Brain microvascular endothelial cell (primary cell): Measurements from ENCODE around the gene RAC2.

Experiments used
- DNase-seq: peaks from one replicate; pipeline ENCODE4 v3.0.0-alpha.2; 2020
- H3K27ac ChIP-seq: fragments of 250-450 bp; sonication (Bioruptor Pico); 2 replicates; pipeline ENCODE4 v1.5.1; 2020; ENCODE audit warnings: mild to moderate bottlenecking, moderate library complexity
- H3K27me3 ChIP-seq: fragments of 250-450 bp; sonication (Bioruptor Pico); replicated peaks from 2 replicates; pipeline ENCODE4 v1.5.1; 2020; ENCODE audit warnings: mild to moderate bottlenecking
- H3K36me3 ChIP-seq: fragments of 250-450 bp; sonication (Bioruptor Pico); replicated peaks from 2 replicates; pipeline ENCODE4 v1.5.1; 2020; ENCODE audit warnings: mild to moderate bottlenecking
- H3K4me3 ChIP-seq: 2 replicates; pipeline ENCODE4 v1.5.1; 2011; ENCODE audit warnings: low read depth, mild to moderate bottlenecking, control low read depth, low read length, moderate library complexity
- in situ Hi-C: cut with HindIII; loops from 2 replicates; pipeline ENCODE4 v1.10.0; 2017; ENCODE audit warnings: low sequenced_read_pairs, low pct_ligation_motif_present
- TF ChIP-seq, protein P1 (sequence below): IDR thresholded peaks from 2 replicates; pipeline ENCODE4 v1.5.1; 2011; ENCODE audit warnings: low read depth, mild to moderate bottlenecking, moderate library complexity, low read length, control low read depth, inconsistent platforms; ENCODE audit errors: missing control alignments

RAC2 gene

DNA sequence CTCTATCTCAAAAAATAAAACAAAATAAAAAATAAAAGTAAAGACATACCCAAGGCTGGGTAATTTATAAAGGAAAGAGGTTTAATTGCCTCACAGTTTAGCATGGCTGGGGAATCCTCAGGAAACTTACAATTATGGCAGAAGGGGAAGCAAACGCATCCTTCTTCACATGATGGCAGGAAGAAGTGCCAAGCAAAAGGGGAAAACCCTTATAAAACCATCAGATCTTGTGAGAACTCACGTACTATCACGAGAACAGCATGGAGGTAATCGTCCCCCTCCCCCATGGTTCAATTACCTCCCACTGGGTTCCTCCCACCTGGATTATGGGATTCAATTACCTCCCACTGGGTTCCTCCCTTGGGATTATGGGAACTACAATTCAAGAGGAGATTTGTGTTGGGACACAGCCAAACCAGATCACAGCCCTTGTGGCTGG, 23.5 kb downstream of the RAC2 start:
- Histone ChIP-seq H3K36me3 (peaks cover 11% of the 10 kb centered on the region), H3K27ac (no peak overlapping the region), H3K4me3 (no peak overlapping the region), H3K27me3 (no peaks in the 10 kb centered on the region)
- DNase-seq = no peak
- in situ Hi-C loops = no loop called here
- TF ChIP-seq, protein P1, sequence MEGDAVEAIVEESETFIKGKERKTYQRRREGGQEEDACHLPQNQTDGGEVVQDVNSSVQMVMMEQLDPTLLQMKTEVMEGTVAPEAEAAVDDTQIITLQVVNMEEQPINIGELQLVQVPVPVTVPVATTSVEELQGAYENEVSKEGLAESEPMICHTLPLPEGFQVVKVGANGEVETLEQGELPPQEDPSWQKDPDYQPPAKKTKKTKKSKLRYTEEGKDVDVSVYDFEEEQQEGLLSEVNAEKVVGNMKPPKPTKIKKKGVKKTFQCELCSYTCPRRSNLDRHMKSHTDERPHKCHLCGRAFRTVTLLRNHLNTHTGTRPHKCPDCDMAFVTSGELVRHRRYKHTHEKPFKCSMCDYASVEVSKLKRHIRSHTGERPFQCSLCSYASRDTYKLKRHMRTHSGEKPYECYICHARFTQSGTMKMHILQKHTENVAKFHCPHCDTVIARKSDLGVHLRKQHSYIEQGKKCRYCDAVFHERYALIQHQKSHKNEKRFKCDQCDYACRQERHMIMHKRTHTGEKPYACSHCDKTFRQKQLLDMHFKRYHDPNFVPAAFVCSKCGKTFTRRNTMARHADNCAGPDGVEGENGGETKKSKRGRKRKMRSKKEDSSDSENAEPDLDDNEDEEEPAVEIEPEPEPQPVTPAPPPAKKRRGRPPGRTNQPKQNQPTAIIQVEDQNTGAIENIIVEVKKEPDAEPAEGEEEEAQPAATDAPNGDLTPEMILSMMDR = no peak

DNA sequence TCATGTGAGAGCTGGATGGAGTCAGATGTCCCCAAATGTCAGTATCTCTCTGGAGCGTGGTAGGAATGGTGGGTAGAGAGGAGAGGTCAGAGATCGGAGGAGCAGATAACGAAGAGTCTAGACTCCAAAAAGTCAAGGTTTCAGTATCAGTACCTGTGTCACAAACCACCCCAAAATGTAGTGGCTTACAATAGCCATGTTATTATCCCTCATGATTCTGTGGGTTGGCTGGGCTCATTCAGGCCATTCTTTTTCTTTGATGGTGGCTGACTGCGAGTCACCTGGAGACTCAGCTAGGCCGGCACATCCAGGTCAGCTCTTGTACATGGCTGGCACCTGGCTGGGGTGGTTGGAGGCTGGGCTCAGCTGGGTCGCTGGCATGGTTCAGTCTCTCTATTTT, 24.5 kb downstream of the RAC2 start:
- no peak for DNase-seq
- Histone ChIP-seq H3K27ac (no peak overlapping the region), H3K4me3 (no peak overlapping the region), H3K27me3 (no peaks in the 10 kb centered on the region), H3K36me3 (peaks cover 4% of the 10 kb centered on the region)
- TF ChIP-seq, protein P1 = no peak
- in situ Hi-C loops = no loop called here

DNA sequence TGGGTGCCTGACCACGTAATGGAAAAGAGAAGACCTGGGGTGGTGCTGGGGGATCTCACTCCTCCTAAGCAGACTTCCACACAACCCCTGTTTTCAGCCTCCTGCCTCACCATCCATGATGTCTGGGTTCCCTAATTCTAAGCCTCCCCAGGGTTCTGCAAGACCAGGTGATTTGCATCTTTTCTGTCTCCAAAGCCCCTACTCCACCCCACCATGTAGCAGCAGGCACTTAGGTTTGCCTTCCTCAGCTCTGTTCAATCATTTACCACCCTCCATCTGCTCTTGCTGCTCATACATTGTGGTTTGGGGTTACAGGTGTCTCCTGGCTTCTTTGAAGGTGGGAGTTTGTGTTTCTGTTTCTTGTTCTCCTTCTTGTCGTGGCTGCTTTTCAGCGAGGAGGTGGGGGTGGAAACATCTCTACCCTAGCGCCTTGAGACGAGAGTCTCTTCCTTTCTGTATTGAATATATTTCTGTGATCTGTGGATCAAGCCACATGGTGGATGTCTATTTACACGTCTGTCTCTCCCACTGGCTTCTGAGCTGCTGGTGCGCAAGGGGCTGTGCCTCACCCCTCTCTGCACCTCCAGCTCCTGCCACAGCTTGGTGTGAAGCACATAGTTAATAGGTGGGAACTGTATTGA, 25.2 kb downstream of the RAC2 start:
- in situ Hi-C loops = no loop called here
- Histone ChIP-seq H3K36me3 (no peaks in the 10 kb centered on the region), H3K27ac (no peak overlapping the region), H3K27me3 (no peaks in the 10 kb centered on the region), H3K4me3 (no peak overlapping the region)
- DNase-seq = no peak
- TF ChIP-seq, protein P1 = no peak

DNA sequence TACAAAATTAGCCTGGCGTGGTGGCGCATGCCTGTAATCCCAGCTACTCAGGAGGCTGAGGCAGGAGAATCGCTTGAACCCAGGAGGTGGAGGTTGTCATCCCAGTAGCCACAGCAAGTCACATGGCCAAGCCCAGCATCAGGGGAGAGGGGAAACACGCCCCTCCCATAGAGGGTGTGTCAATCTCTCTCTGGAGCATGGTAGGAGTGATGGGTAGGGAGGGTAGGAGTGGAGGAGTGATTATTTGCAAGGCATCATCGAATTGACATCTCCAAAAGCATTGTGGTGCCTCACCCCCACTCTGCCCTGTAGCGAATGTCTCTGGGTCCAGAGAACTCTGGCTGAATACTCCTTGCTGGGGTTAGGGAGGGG, 25.7 kb downstream of the RAC2 start:
- TF ChIP-seq, protein P1 = no peak
- in situ Hi-C loops = no loop called here
- no peak overlapping the region for H3K27ac ChIP-seq

DNA sequence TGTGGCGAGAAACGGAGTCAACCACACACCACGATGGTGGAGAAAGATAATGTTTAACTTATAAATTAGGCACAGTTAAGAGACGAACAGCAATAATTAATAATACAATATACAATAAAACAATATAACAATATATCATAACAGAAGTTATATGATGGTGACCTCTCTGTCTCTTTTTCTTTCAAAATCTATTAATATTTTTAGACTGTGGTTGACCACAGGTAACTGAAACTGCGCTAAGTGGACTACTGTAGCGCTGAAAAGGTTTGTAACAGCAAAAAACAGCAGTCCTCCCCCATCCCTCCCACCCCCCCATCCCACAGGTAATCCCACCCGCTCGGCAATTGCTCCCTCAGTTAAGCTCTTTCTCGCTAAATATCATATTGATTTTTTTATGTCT, 28.2 kb downstream of the RAC2 start:
- TF ChIP-seq, protein P1 = no peak
- in situ Hi-C loops = no loop called here
- H3K27me3 ChIP-seq = no peaks in the 10 kb centered on the region
- H3K36me3 ChIP-seq = no peaks in the 10 kb centered on the region
- no peak overlapping the region for H3K4me3 ChIP-seq
- no peak for DNase-seq
- H3K27ac ChIP-seq = no peak overlapping the region

More for the DNA sequence above, 25.7 kb downstream of the RAC2 start:
- no peak for DNase-seq
- Histone ChIP-seq H3K27me3 (no peaks in the 10 kb centered on the region), H3K36me3 (no peaks in the 10 kb centered on the region), H3K4me3 (no peak overlapping the region)

DNA sequence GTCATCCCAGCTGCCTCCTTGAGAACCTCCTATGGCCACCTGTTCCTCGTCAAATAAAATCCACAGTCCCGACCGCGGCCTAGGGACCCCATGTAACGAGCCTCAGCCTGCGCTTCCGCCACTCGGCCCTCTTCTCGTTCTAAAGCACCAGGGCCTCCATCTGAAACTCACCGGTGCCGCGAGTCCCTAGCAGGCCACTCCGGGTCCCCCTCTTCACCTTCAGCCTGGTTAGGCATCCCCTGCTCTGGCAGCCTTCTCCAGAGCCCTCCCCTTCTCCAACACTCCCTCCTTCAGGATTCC, 29.4 kb downstream of the RAC2 start:
- Histone ChIP-seq H3K27ac (no peak overlapping the region), H3K4me3 (no peak overlapping the region), H3K27me3 (no peaks in the 10 kb centered on the region), H3K36me3 (no peaks in the 10 kb centered on the region)
- in situ Hi-C loops = no loop called here
- no peak for DNase-seq
- TF ChIP-seq, protein P1 = no peak
